Smooth muscle cell (in vitro differentiated cells): Measurements from ENCODE around the gene RARB. TPM values are rescaled to one million over a fixed set of nuclear protein-coding genes. Genes with fewer than 3 reads are reported as not detected.

ENCODE experiments used
- DNase-seq: peaks from one replicate; lab custom pipeline; 2025; ENCODE audit not compliant: unreplicated experiment; lab: John Stamatoyannopoulos, UW
- H2AFZ ChIP-seq: fragments of 200-600 bp; sonication (generic); 2 replicates; pipeline ENCODE4 v1.6.0; 2016; ENCODE audit warnings: antibody characterized with exemption, low read depth, mild to moderate bottlenecking
- H3F3A ChIP-seq: fragments of 200-600 bp; sonication (generic); 2 replicates; pipeline ENCODE4 v1.6.0; 2017; ENCODE audit warnings: antibody characterized with exemption, low read depth
- H3K27ac ChIP-seq: fragments of 200-600 bp; sonication (generic); 2 replicates; pipeline ENCODE4 v1.5.1; 2016; ENCODE audit warnings: low read depth, mild to moderate bottlenecking
- H3K27me3 ChIP-seq: fragments of 200-600 bp; sonication (generic); 2 replicates; pipeline ENCODE4 v1.6.1; 2016; ENCODE audit warnings: low read depth, mild to moderate bottlenecking
- H3K36me3 ChIP-seq: fragments of 200-600 bp; sonication (generic); 2 replicates; pipeline ENCODE4 v1.5.1; 2016; ENCODE audit warnings: low read depth
- H3K4me1 ChIP-seq: fragments of 200-600 bp; sonication (generic); 2 replicates; pipeline ENCODE4 v1.5.1; 2016; ENCODE audit warnings: low read depth
- H3K4me2 ChIP-seq: fragments of 200-600 bp; sonication (generic); 2 replicates; pipeline ENCODE4 v1.6.0; 2016; ENCODE audit warnings: mild to moderate bottlenecking
- H3K4me3 ChIP-seq: fragments of 200-600 bp; sonication (generic); 2 replicates; pipeline ENCODE4 v1.5.1; 2016; ENCODE audit warnings: mild to moderate bottlenecking
- H3K79me2 ChIP-seq: fragments of 200-600 bp; sonication (generic); 2 replicates; pipeline ENCODE4 v1.6.0; 2016; ENCODE audit warnings: low read depth, mild to moderate bottlenecking
- H3K9ac ChIP-seq: fragments of 200-600 bp; sonication (generic); 2 replicates; pipeline ENCODE4 v1.6.0; 2016; ENCODE audit warnings: low read depth
- H3K9me3 ChIP-seq: fragments of 200-600 bp; sonication (generic); replicated peaks from 2 replicates; pipeline ENCODE4 v1.5.1; 2016; ENCODE audit warnings: low read depth
- H4K20me1 ChIP-seq: fragments of 200-600 bp; sonication (generic); 2 replicates; pipeline ENCODE4 v1.6.0; 2016; ENCODE audit warnings: low read depth
- WGBS: methylation state at CpG from one replicate; pipeline ENCODE4 v1.1.7; 2016; ENCODE audit warnings: low lambda C conversion rate; 5-methylcytosine and 5-hydroxymethylcytosine counted together
- polyA plus RNA-seq: library from polyadenylated mRNA; unstranded; fragments of >200 nt; fragmentation: Nextera tagmentation; extraction: Ambion mirVana; gene quantifications from 2 replicates; pipeline ENCODE4 v1.2.1, GENCODE V29; 2016
- total RNA-seq: library from RNA; depleted of rRNA; stranded (reverse); fragments of >200 nt; gene quantifications from 2 replicates; pipeline ENCODE4 v1.2.3, GENCODE V29; 2014
- TF ChIP-seq, protein P1 (sequence below): fragments of 200-600 bp; sonication (generic); IDR thresholded peaks from 2 replicates; pipeline ENCODE4 v1.5.1; 2017; ENCODE audit warnings: borderline replicate concordance, mild to moderate bottlenecking, antibody characterized with exemption; ENCODE audit not compliant: insufficient read depth, poor library complexity, severe bottlenecking

The RARB gene
- total and polyA plus RNA-seq, 2 experiments from 2014 or later = 88.1 to 106 TPM

DNA sequence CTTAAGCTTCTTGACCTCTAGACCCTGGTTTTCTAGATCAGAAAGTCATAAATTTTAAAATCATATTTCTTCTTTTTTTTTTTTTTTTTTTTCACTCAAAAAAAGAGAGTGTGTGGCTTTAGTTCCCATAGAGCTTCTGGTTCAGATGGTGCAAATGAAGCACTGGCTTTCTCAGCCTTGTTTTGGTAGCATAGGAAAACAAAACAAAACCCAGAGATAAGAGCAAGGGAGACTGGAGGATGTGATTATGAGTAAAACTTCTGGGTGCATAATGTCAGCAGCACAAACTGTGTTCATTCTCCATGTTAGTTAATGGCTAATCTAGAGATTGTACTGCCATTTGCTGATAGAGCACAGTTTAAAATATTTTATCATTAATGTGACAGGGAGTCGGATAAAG is 55.4 kb downstream of the RARB start:
- H3K9ac ChIP-seq = no peak overlapping the region
- TF ChIP-seq, protein P1, sequence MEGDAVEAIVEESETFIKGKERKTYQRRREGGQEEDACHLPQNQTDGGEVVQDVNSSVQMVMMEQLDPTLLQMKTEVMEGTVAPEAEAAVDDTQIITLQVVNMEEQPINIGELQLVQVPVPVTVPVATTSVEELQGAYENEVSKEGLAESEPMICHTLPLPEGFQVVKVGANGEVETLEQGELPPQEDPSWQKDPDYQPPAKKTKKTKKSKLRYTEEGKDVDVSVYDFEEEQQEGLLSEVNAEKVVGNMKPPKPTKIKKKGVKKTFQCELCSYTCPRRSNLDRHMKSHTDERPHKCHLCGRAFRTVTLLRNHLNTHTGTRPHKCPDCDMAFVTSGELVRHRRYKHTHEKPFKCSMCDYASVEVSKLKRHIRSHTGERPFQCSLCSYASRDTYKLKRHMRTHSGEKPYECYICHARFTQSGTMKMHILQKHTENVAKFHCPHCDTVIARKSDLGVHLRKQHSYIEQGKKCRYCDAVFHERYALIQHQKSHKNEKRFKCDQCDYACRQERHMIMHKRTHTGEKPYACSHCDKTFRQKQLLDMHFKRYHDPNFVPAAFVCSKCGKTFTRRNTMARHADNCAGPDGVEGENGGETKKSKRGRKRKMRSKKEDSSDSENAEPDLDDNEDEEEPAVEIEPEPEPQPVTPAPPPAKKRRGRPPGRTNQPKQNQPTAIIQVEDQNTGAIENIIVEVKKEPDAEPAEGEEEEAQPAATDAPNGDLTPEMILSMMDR = no peak
- H3K79me2 ChIP-seq = peaks cover 99% of the 10 kb centered on the region
- H3K27ac ChIP-seq = peak overlapping the region; percentile 53
- 50% methylated on average over 1 of the region's 1 CpG for WGBS
- H3K27me3 ChIP-seq = no peaks in the 10 kb centered on the region
- H3F3A ChIP-seq = no peaks in the 10 kb centered on the region
- H4K20me1 ChIP-seq = peaks cover 12% of the 10 kb centered on the region
- H3K4me3 ChIP-seq = no peak overlapping the region
- H3K4me1 ChIP-seq = peaks cover 20% of the 10 kb centered on the region
- H3K4me2 ChIP-seq = peak overlapping the region; percentile 63
- no peak overlapping the region for H2AFZ ChIP-seq
- H3K36me3 ChIP-seq = no peaks in the 10 kb centered on the region
- H3K9me3 ChIP-seq = no peaks in the 10 kb centered on the region
- no peak for DNase-seq

DNA sequence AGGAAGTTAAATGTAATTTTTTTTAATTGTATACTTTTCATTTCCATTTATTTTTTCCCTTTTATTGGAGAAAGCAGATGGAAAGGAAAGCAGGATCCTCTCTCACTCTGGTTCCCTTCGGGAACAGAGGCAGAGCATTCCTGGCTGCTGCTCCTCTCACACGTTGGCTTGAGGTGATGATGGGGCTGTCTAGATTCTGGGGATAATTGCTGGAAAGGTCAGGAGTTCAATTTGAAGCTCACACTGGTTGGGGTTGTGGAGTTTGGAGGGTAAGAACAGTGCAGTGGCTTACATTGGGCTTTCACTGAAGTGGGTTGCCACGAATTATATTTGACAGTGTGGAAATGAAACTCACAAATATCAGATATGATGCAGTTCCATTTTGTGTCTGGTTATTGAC is 57.6 kb downstream of the RARB start:
- DNase-seq = no peak
- H3K79me2 ChIP-seq = peaks cover 92% of the 10 kb centered on the region
- no peak overlapping the region for H3K9ac ChIP-seq
- TF ChIP-seq, protein P1 = no peak
- no peak overlapping the region for H2AFZ ChIP-seq
- peaks cover 7% of the 10 kb centered on the region for H3F3A ChIP-seq
- H3K27ac ChIP-seq = no peak overlapping the region
- H3K4me1 ChIP-seq = peaks cover 20% of the 10 kb centered on the region
- H3K4me3 ChIP-seq = no peak overlapping the region
- no peaks in the 10 kb centered on the region for H3K27me3 ChIP-seq
- H3K4me2 ChIP-seq = no peak overlapping the region
- H3K36me3 ChIP-seq = no peaks in the 10 kb centered on the region
- H3K9me3 ChIP-seq = no peaks in the 10 kb centered on the region
- H4K20me1 ChIP-seq = peaks cover 12% of the 10 kb centered on the region
- WGBS = 61% methylated on average over 3 of the region's 3 CpGs

DNA sequence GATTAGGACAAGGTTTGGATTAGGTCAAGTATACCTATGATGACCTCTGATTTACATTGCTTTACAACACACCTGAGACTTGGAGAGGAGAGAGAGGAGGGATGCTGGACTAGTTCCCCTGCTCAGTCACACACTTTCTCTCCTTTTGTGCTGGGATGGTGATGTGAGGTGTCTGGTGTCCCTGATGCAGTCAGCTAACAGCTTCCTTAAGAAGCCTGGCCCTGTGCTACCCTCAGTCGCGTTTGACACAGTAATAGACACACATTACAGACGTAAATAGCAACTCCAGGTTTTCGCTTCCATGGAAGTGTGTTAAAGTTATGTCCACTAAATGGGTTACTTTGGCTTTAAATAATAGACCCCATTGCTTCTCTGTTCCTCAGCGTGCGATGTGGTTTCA is 58.9 kb downstream of the RARB start:
- Histone ChIP-seq H3K79me2 (peaks cover 92% of the 10 kb centered on the region), H3K4me1 (peaks cover 14% of the 10 kb centered on the region), H2AFZ (no peak overlapping the region), H3K4me3 (no peak overlapping the region), H4K20me1 (peaks cover 12% of the 10 kb centered on the region), H3K27me3 (no peaks in the 10 kb centered on the region), H3K36me3 (no peaks in the 10 kb centered on the region), H3K27ac (no peak overlapping the region), H3K4me2 (no peak overlapping the region), H3K9me3 (no peaks in the 10 kb centered on the region), H3F3A (peaks cover 10% of the 10 kb centered on the region), H3K9ac (no peak overlapping the region)
- DNase-seq = no peak
- TF ChIP-seq, protein P1 = no peak
- WGBS = 80% methylated on average over 6 of the region's 6 CpGs

DNA sequence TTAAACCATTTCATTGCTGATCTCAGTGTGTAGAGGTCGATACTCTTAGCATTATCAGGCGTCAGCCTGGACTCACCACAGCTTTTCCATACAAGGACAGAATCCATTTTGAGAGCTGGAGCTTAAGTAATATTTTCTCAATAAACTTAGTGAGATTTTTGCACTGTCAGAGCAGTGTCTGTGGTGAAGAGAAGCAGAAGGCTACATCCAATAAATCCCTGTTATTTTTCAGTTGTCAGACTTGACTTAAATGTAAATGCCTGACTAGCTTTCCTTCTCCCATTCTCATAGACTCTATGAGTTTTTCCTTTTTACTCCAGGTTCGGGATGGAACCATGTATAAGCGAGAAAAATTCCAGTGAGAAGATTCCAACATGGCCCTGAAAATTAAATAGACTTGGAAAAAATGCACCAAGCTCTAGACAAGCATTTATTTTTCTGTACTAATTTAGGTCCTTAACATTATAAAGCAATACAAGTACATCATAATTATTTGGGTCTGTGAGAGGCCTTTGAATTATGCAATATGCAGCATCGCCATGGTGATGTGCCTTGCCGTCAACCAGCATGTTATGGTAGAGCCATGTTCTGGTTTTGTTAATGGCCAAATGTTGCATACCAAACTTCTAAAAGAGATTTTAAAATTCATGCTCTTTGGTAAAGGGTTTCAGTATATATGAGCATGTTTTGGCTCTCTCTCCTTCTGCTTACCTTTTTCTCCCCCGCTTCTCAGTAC is 62.0 kb downstream of the RARB start:
- Histone ChIP-seq H3K9me3 (peaks cover 14% of the 10 kb centered on the region), H3K4me2 (no peak overlapping the region), H3K4me1 (no peaks in the 10 kb centered on the region), H3K4me3 (no peak overlapping the region), H3K27me3 (no peaks in the 10 kb centered on the region), H3K36me3 (peaks cover 19% of the 10 kb centered on the region), H3F3A (peaks cover 26% of the 10 kb centered on the region), H4K20me1 (peaks cover 7% of the 10 kb centered on the region), H2AFZ (no peak overlapping the region), H3K27ac (peak overlapping the region; percentile 44), H3K9ac (no peak overlapping the region), H3K79me2 (peaks cover 79% of the 10 kb centered on the region)
- TF ChIP-seq, protein P1 = no peak
- WGBS = 67% methylated on average over 7 of the region's 7 CpGs
- no peak for DNase-seq
